Measurements from ENCODE around the gene TMEM236. TPM values are rescaled to one million over a fixed set of nuclear protein-coding genes. Genes with fewer than 3 reads are reported as not detected.

TMEM236 gene
- total and polyA plus RNA-seq, 2 of the 4 experiments (the other 2 are of a cell fraction), result not detected

DNA sequence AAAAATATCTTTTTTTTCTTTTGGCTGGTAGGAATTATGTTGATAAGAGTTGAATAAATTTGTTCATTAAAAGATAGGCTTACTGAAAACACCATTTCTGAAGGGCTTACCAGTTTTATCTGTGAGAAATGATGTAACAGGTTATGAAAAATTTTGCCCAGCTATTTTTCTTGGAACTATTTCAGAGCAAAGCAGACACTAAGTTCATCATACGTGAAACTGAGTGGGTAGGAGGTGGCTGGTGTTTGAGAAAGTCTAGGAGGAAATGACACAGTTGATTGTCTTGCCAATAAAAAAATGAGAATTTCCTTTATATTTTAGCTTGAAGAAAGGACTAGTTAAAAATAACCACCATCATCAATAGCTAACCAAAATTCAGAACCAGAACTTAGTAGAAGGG is 51.0 kb downstream of the TMEM236 start:
- H3K14ac ChIP-seq (replicated peaks; ENCODE audit: low read depth, low read length), result no peak overlapping the region
- H2BK5ac ChIP-seq (ENCODE audit: low read depth, low read length, poor library complexity, severe bottlenecking), result no peak overlapping the region
- no peak overlapping the region for H4K8ac ChIP-seq (ENCODE audit: low read depth in 2 of 2, low read length in 2 of 2)
- no peak overlapping the region for H3K4me2 ChIP-seq (ENCODE audit: low read depth, low read length)
- no peak overlapping the region for H4K5ac ChIP-seq (ENCODE audit: low read depth, low read length)
- ChIA-PET POLR2A (ENCODE audit: unreplicated experiment) (no interaction called here), CTCF (interaction anchor here (0.5 kb wide), 1 partner anchor 1955 kb away, joined by 3 read pairs; no protein-coding TSS in a partner anchor)
- no peaks in the 10 kb centered on the region for H4K20me1 ChIP-seq (ENCODE audit: insufficient read depth, low read length)
- no peak overlapping the region for H2BK120ac ChIP-seq (ENCODE audit: low read depth, low read length)
- intact Hi-C loops (cut with micrococcal nuclease), result no loop called here
- ATAC-seq (ENCODE audit: low read depth) (no peak), DNase-seq (peak; percentile 8)
- dilution Hi-C loops (cut with HindIII; ENCODE audit: low sequenced_read_pairs, unreplicated experiment), result no loop called here
- peaks cover 4% of the 10 kb centered on the region for H3K27me3 ChIP-seq (ENCODE audit: control insufficient read depth, insufficient read depth, low read length)
- H3K56ac ChIP-seq (ENCODE audit: extremely low read depth, insufficient read depth, low read length), result no peak overlapping the region
- no peaks in the 10 kb centered on the region for H3K9me1 ChIP-seq (ENCODE audit: insufficient read depth, low read length)
- in situ Hi-C loops (cut with MboI; ENCODE audit: low sequenced_read_pairs), result no loop called here
- no peak overlapping the region for H3K4me3 ChIP-seq (ENCODE audit: insufficient read depth, low read depth, low read length)
- TF ChIP-seq RAD21 (IDR thresholded peaks at IDR 0.05; ENCODE audit: low read length) (no peak), RCOR1 (IDR thresholded peaks at IDR 0.05; ENCODE audit: insufficient replicate concordance, low read length) (no peak), NFE2L2 (IDR thresholded peaks at IDR 0.05; ENCODE audit: low read depth, low read length) (no peak), RFX5 (IDR thresholded peaks at IDR 0.05; ENCODE audit: low read depth, low read length) (no peak), FOS (IDR thresholded peaks at IDR 0.05; ENCODE audit: low read depth, low read length) (no peak), POLR2A (IDR thresholded peaks at IDR 0.05; ENCODE audit: low read depth, low read length) (no peak), CEBPB (IDR thresholded peaks at IDR 0.05; ENCODE audit: low read depth, low read length) (no peak), BHLHE40 (IDR thresholded peaks at IDR 0.05; ENCODE audit: low read depth, low read length) (no peak), MXI1 (IDR thresholded peaks at IDR 0.05; ENCODE audit: borderline replicate concordance, low read depth, low read length) (no peak), MAFK (IDR thresholded peaks at IDR 0.05; ENCODE audit: low read depth, low read length) (no peak), SMC3 (IDR thresholded peaks at IDR 0.05; ENCODE audit: low read depth, low read length) (no peak), MAZ (IDR thresholded peaks at IDR 0.05; ENCODE audit: borderline replicate concordance, low read depth, low read length) (no peak), CHD1 (IDR thresholded peaks at IDR 0.05; ENCODE audit: low read depth, low read length) (no peak)
- TF ChIP-seq, protein P1, sequence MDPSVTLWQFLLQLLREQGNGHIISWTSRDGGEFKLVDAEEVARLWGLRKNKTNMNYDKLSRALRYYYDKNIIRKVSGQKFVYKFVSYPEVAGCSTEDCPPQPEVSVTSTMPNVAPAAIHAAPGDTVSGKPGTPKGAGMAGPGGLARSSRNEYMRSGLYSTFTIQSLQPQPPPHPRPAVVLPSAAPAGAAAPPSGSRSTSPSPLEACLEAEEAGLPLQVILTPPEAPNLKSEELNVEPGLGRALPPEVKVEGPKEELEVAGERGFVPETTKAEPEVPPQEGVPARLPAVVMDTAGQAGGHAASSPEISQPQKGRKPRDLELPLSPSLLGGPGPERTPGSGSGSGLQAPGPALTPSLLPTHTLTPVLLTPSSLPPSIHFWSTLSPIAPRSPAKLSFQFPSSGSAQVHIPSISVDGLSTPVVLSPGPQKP (IDR thresholded peaks at IDR 0.05; ENCODE audit: borderline replicate concordance, low read depth, low read length), result no peak
- TF ChIP-seq, protein P2, sequence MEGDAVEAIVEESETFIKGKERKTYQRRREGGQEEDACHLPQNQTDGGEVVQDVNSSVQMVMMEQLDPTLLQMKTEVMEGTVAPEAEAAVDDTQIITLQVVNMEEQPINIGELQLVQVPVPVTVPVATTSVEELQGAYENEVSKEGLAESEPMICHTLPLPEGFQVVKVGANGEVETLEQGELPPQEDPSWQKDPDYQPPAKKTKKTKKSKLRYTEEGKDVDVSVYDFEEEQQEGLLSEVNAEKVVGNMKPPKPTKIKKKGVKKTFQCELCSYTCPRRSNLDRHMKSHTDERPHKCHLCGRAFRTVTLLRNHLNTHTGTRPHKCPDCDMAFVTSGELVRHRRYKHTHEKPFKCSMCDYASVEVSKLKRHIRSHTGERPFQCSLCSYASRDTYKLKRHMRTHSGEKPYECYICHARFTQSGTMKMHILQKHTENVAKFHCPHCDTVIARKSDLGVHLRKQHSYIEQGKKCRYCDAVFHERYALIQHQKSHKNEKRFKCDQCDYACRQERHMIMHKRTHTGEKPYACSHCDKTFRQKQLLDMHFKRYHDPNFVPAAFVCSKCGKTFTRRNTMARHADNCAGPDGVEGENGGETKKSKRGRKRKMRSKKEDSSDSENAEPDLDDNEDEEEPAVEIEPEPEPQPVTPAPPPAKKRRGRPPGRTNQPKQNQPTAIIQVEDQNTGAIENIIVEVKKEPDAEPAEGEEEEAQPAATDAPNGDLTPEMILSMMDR (conservative IDR thresholded peaks at IDR 0.05; ENCODE audit: low read depth, low read length), result no peak
- TF ChIP-seq, protein P3, sequence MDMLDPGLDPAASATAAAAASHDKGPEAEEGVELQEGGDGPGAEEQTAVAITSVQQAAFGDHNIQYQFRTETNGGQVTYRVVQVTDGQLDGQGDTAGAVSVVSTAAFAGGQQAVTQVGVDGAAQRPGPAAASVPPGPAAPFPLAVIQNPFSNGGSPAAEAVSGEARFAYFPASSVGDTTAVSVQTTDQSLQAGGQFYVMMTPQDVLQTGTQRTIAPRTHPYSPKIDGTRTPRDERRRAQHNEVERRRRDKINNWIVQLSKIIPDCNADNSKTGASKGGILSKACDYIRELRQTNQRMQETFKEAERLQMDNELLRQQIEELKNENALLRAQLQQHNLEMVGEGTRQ (IDR thresholded peaks at IDR 0.05; ENCODE audit: low read depth, low read length), result no peak
- no peak overlapping the region for H2BK20ac ChIP-seq (ENCODE audit: low read depth, low read length)
- no peak overlapping the region for H2AK9ac ChIP-seq (replicated peaks; ENCODE audit: low read depth, low read length, poor library complexity)
- H3K9ac ChIP-seq (ENCODE audit: low read depth, low read length), result no peak overlapping the region
- no peak overlapping the region for H3K23ac ChIP-seq (ENCODE audit: low read depth, low read length)
- H3K9me3 ChIP-seq (ENCODE audit: control insufficient read depth, insufficient read depth, low read length), result no peaks in the 10 kb centered on the region
- H3K36me3 ChIP-seq (ENCODE audit: control insufficient read depth, insufficient read depth, low read length), result no peaks in the 10 kb centered on the region
- no peak overlapping the region for H3K27ac ChIP-seq (ENCODE audit: insufficient read depth, low read length)
- no CpG with 5 or more reads among the region's 1 CpG for WGBS, 2 experiments (ENCODE audit: extremely low coverage in 2 of 2, insufficient read length in 1 of 2)
- no peak overlapping the region for H2AFZ ChIP-seq (replicated peaks; ENCODE audit: low read length, poor library complexity)
- no peak overlapping the region for H3K18ac ChIP-seq (ENCODE audit: low read depth, low read length)
- H2AK5ac ChIP-seq (ENCODE audit: low read depth, low read length), result no peak overlapping the region
- H3K79me1 ChIP-seq (ENCODE audit: low read depth in 1 of 2, low read length in 2 of 2), result no peaks in the 10 kb centered on the region
- no peak overlapping the region for H3K4ac ChIP-seq (ENCODE audit: low read depth, low read length)
- no peak overlapping the region for H4K91ac ChIP-seq (ENCODE audit: insufficient read depth, low read depth, low read length)
- H2BK15ac ChIP-seq (ENCODE audit: low read depth, low read length), result no peak overlapping the region
- H3K4me1 ChIP-seq (ENCODE audit: control insufficient read depth, insufficient read depth, low read length), result no peaks in the 10 kb centered on the region
- no TSS peak for BruUV-seq (replicated peaks)
